ENCODE results near the gene MRGPRG.
"Not testable (repeated sequence)": the region's sequence is repeated elsewhere in the genome, so short reads cannot be mapped to it uniquely, and the experiment has no call there.

The MRGPRG gene

DNA sequence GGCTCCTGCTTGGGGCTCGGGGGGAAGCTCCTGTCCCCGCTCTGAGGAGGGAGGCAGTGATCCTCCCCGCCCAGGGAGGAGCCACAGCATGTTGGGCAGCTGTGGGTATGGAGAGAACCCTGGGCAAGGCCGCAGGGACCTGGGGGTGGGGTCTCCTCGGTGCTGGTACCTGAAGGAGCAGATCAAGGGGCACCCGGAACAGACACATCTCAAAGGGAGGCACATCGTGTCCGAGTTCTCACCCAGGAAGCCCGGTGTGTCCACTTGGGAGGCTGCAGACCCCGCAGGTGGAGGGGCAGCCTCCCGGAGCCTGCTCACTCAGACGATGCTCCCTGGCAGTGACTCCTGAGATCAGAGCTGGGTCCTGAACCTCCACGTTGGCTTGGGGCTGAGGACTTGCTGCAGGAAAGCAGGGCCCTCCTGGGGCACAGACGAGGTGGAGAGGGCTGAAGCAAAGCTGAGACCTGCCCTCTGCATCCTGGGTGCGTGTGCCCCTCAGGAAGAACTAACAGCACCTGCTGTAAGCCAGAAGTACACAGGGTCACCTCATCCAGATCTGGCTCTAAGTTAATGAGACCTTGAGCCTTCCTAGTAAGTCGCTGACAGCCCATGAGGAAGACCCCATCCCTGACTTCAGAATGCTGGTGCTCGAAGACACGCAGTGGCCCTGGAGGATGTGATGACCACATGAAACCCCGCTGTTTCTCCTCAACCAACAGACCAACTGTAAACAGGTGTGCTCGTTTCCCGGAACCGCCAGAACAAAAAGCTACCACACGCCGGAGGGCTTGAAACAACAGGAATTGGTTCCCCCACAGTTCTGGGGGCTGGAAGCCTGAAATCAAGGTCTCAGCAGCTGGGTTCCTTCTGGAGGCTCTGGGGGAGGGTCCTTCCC lies 47.6 kb downstream of the MRGPRG start:
- DNase-seq, result no peak

DNA sequence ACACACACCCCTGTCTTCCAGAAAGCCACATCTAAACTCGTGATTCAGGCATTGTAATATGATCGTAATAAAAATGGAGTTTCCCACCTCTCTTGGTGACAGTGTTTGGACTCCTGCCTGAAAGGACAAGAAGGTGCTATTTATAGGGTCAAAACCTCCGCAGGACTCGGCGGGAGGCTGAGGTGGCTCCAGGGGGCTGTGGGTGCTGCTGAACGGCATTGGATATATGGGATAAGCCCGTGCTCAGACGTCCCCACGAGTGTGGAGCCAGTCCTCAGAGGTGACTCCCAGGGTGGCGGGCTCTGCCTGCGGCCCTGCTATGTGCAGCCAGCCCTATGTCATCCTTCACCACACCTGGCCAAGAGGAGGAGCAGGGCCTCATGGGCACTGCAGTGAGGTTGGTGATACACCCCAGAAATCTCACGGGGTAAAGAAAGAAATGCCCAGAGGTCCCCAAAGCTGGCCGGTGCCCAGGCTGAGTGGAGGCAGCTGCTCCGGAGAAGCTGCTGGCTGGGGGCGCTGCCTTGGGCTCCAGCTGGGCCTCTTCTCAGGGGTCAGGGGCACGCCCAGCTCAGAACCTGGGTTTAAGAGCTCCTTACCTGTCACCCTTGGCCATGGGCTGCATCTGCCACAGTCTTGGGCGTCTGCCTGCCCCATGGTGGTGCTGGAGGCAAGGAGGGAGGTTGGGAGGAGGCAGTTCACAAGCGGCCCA lies 48.4 kb downstream of the MRGPRG start:
- DNase-seq, result no peak

DNA sequence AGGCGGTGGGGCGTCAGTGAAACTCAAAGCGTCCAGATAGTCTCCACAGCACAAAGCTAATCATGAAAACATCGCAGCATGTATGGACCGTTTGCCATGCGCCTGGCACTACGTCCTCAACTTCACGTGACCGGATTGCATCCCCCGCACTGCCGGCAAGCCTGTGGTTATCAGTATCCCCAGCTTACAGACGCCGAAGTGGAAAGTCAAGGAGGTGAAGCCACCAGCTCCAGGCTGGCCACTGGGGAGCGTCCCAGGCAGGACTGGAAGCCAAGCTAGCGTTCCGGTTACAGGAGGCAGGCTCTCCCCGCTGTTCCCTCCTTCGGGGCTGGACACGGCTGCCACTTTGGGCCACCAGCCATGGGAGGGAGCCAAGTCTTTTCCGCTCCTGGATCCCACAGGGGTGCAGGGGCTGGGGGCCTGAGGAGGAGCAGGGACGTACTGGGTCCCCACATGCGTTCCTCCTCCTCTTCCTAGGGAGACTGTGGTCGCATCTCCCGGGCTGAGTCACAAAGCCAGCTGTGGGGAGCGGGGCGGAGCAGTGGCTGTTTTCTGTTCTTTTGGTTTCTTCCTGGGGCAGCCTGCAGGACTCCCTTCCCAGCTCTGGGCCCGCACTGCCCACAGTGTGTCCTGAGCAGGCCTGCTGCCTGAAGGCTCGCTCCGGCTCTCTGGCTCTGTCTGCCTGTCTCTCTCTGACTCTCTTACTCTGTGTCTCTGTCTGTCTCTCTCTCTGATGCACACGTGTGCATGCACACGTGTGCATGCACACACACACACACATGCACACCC lies 49.2 kb downstream of the MRGPRG start:
- no peak for DNase-seq

DNA sequence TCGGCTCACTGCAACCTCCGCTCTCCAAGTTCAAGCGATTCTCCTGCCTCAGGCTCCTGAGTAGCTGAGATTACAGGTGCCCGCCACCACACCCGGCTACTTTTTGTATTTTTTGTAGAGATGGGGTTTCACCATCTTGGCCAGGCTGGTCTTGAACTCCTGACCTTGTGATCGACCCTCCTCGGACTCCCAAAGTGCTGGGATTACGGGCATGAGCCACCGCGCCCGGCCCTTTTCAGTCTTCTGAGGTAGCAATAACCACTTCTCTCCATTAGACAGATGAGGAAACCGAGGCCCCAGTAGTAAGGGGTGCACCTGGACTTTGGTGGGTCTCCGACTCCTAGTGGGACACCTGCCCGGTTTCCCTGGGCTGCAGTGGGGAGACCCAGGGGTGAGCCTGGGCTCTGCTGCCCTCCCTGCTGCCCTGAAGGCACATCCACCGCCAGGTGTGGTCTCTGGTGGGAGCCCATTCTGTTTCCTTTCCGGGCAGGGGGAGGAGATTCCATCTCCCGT lies 49.8 kb downstream of the MRGPRG start:
- DNase-seq, result not testable (repeated sequence)
